H9 (cell line): ENCODE data around the gene RPL38. TPM values are rescaled to one million over a fixed set of nuclear protein-coding genes. Genes with fewer than 3 reads are reported as not detected.
A peak's percentile ranks its signal among the peaks of the same experiment; 100 is the strongest.

Experiments used
- DNase-seq: peaks from one replicate; pipeline ENCODE4 v3.0.0-alpha.2; 2017
- H2AFZ ChIP-seq: one replicate; pipeline ENCODE4 v1.6.1; 2013; ENCODE audit warnings: mild to moderate bottlenecking, low read length, control low read depth, moderate library complexity
- H2AK5ac ChIP-seq: 2 replicates; pipeline ENCODE4 v1.6.1; 2013; ENCODE audit warnings: low read length, control low read depth, mixed read lengths; ENCODE audit not compliant: insufficient read length
- H2BK120ac ChIP-seq: one replicate; pipeline ENCODE4 v1.6.1; 2013; ENCODE audit warnings: low read depth, mild to moderate bottlenecking, low read length, control low read depth, inconsistent platforms; ENCODE audit not compliant: poor library complexity, severe bottlenecking
- H2BK12ac ChIP-seq: 2 replicates; pipeline ENCODE4 v1.6.1; 2013; ENCODE audit warnings: low read length, control low read depth, mixed read lengths, low read depth; ENCODE audit not compliant: insufficient read length
- H2BK15ac ChIP-seq: 2 replicates; pipeline ENCODE4 v1.6.1; 2013; ENCODE audit warnings: low read depth, low read length, control low read depth
- H2BK20ac ChIP-seq: one replicate; pipeline ENCODE4 v1.6.1; 2013; ENCODE audit warnings: low read depth, mild to moderate bottlenecking, low read length, control low read depth, inconsistent platforms; ENCODE audit not compliant: poor library complexity, severe bottlenecking
- H2BK5ac ChIP-seq: 2 replicates; pipeline ENCODE4 v1.6.1; 2013; ENCODE audit warnings: low read length, control low read depth, mixed read lengths; ENCODE audit not compliant: insufficient read length
- H3K14ac ChIP-seq: 2 replicates; pipeline ENCODE4 v1.6.1; 2013; ENCODE audit warnings: low read length, control low read depth; ENCODE audit not compliant: insufficient read depth
- H3K18ac ChIP-seq: 2 replicates; pipeline ENCODE4 v1.6.1; 2013; ENCODE audit warnings: low read depth, mild to moderate bottlenecking, mixed read lengths, low read length, control low read depth; ENCODE audit not compliant: insufficient read length
- H3K23ac ChIP-seq: 2 replicates; pipeline ENCODE4 v1.6.1; 2013; ENCODE audit warnings: low read length, control low read depth, mixed read lengths, low read depth; ENCODE audit not compliant: insufficient read length
- H3K23me2 ChIP-seq: 2 replicates; pipeline ENCODE4 v1.6.1; 2013; ENCODE audit warnings: low read depth, mild to moderate bottlenecking, mixed read lengths, low read length, control low read depth; ENCODE audit not compliant: insufficient read length, poor library complexity, severe bottlenecking
- H3K27ac ChIP-seq: 2 replicates; pipeline ENCODE4 v1.5.1; 2013; ENCODE audit warnings: low read length, control low read depth, mixed read lengths, low read depth; ENCODE audit not compliant: insufficient read length
- H3K27me3 ChIP-seq: 2 replicates; pipeline ENCODE4 v1.6.1; 2013; ENCODE audit warnings: low read length, control low read depth, inconsistent platforms; ENCODE audit not compliant: insufficient read depth
- H3K4ac ChIP-seq: 2 replicates; pipeline ENCODE4 v1.6.1; 2013; ENCODE audit warnings: low read depth, mild to moderate bottlenecking, control low read depth, inconsistent platforms, low read length, moderate library complexity
- H3K4me1 ChIP-seq: 2 replicates; pipeline ENCODE4 v1.6.1; 2013; ENCODE audit warnings: low read length, control low read depth, inconsistent platforms; ENCODE audit not compliant: insufficient read depth
- H3K4me2 ChIP-seq: 2 replicates; pipeline ENCODE4 v1.6.1; 2013; ENCODE audit warnings: low read length, control low read depth, mixed read lengths; ENCODE audit not compliant: insufficient read length, insufficient read depth
- H3K56ac ChIP-seq: 2 replicates; pipeline ENCODE4 v1.6.1; 2013; ENCODE audit warnings: low read depth, mild to moderate bottlenecking, mixed read lengths, low read length, control low read depth; ENCODE audit not compliant: insufficient read length
- H3K79me1 ChIP-seq: 2 replicates; pipeline ENCODE4 v1.6.1; 2013; ENCODE audit warnings: low read depth, mild to moderate bottlenecking, moderate library complexity, low read length, control low read depth, inconsistent platforms; ENCODE audit not compliant: insufficient read depth, poor library complexity, severe bottlenecking
- H3K79me2 ChIP-seq: 2 replicates; pipeline ENCODE4 v1.6.1; 2013; ENCODE audit warnings: low read length, control low read depth, inconsistent platforms; ENCODE audit not compliant: insufficient read depth
- H3K9ac ChIP-seq: 2 replicates; pipeline ENCODE4 v1.6.1; 2013; ENCODE audit warnings: low read length, control low read depth, mixed read lengths; ENCODE audit not compliant: insufficient read length; ENCODE audit errors: extremely low read depth
- H3K9me3 ChIP-seq: one replicate; pipeline ENCODE4 v1.6.1; 2013; ENCODE audit warnings: low read depth, low read length, inconsistent platforms; ENCODE audit not compliant: control insufficient read depth
- H3T11ph ChIP-seq: one replicate; pipeline ENCODE4 v1.6.1; 2013; ENCODE audit warnings: mild to moderate bottlenecking, low read length, control low read depth, inconsistent platforms
- H4K20me1 ChIP-seq: one replicate; pipeline ENCODE4 v1.6.1; 2013; ENCODE audit not compliant: control insufficient read depth, insufficient read length, insufficient read depth
- H4K5ac ChIP-seq: 2 replicates; pipeline ENCODE4 v1.6.1; 2013; ENCODE audit warnings: low read depth, mild to moderate bottlenecking, mixed read lengths, low read length, control low read depth; ENCODE audit not compliant: insufficient read length
- H4K8ac ChIP-seq: replicated peaks from 2 replicates; pipeline ENCODE4 v1.6.1; 2013; ENCODE audit warnings: low read length, control low read depth, mixed read lengths, low read depth; ENCODE audit not compliant: insufficient read length
- H4K91ac ChIP-seq: 2 replicates; pipeline ENCODE4 v1.6.1; 2013; ENCODE audit warnings: low read depth, mild to moderate bottlenecking, moderate library complexity, mixed read lengths, low read length, control low read depth; ENCODE audit not compliant: insufficient read length
- H3K27ac Mint-ChIP-seq, 3 experiments: 2 replicates in 2 of 3; 3 replicates in 1 of 3; pipeline ENCODE4 v1.8.0; 2020 to 2021; ENCODE audit warnings: mixed read lengths in 3 of 3, mild to moderate bottlenecking in 1 of 3, moderate library complexity in 1 of 3
- H3K27me3 Mint-ChIP-seq: 2 replicates; pipeline ENCODE4 v1.8.0; 2021; ENCODE audit warnings: low read depth, mild to moderate bottlenecking, moderate library complexity, mixed read lengths
- H3K36me3 Mint-ChIP-seq, 3 experiments: 2 replicates in 2 of 3; 3 replicates in 1 of 3; pipeline ENCODE4 v1.8.0; 2020 to 2021; ENCODE audit warnings: low read depth in 3 of 3, mixed read lengths in 3 of 3; ENCODE audit not compliant: insufficient read depth in 1 of 3
- H3K4me1 Mint-ChIP-seq, 2 experiments: 2 replicates each; pipeline ENCODE4 v1.8.0; 2020; ENCODE audit warnings: mixed read lengths in 2 of 2
- H3K4me3 Mint-ChIP-seq, 2 experiments: 2 replicates in 1 of 2; 3 replicates in 1 of 2; pipeline ENCODE4 v1.8.0; 2020 to 2021; ENCODE audit warnings: mild to moderate bottlenecking in 2 of 2, mixed read lengths in 2 of 2, moderate library complexity in 1 of 2
- H3K9me3 Mint-ChIP-seq, 2 experiments: 2 replicates in 1 of 2; 3 replicates in 1 of 2; pipeline ENCODE4 v1.8.0; 2020; ENCODE audit warnings: mild to moderate bottlenecking in 2 of 2, mixed read lengths in 2 of 2, moderate library complexity in 1 of 2
- WGBS: extraction: QIAGEN DNeasy Blood & Tissue Kit; methylation state at CpG from one replicate; pipeline ENCODE4 v1.1.7; 2013; ENCODE audit warnings: missing lambda C conversion rate, low lambda C conversion rate, mixed read lengths; ENCODE audit not compliant: insufficient read length; ENCODE audit errors: extremely low coverage; 5-methylcytosine and 5-hydroxymethylcytosine counted together
- total RNA-seq: library from RNA; stranded (reverse); gene quantifications from 2 replicates; pipeline ENCODE4 v1.2.1, GENCODE V29; 2021
- TF ChIP-seq, protein P1 (sequence below): fragments of 200-600 bp; sonication (generic); conservative IDR thresholded peaks from 3 replicates; pipeline ENCODE4 v1.8.0; 2021; ENCODE audit warnings: antibody characterized with exemption, mild to moderate bottlenecking

The RPL38 gene
- total RNA-seq, 1 experiment from 2014 or later, result 1,358 TPM

DNA sequence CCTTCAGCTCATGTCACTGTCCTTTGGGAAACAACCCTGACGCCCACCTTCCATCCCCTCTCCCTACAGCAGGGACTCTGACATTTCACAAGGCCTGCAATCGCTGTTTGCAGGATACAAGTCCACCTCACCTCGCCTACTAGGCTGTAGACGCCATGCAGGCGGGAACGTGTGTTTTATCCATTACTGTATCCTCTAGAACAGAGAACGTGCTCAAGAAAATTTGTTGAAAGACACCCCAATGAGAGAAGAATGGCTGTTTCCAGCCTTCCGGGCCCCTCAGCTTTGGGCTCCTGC is 8.4 kb downstream of the RPL38 start:
- H3K4me3 Mint-ChIP-seq, result peak overlapping the region; percentile 64 to 83
- no CpG with 5 or more reads among the region's 8 CpGs for WGBS
- no peak overlapping the region for H3K27ac ChIP-seq
- no peak overlapping the region for H3K56ac ChIP-seq
- no peak overlapping the region for H3K23ac ChIP-seq
- H3K9me3 Mint-ChIP-seq, result no peaks in the 10 kb centered on the region
- H4K91ac ChIP-seq, result no peak overlapping the region
- no peak overlapping the region for H3K18ac ChIP-seq
- no peak overlapping the region for H3T11ph ChIP-seq
- no peaks in the 10 kb centered on the region; the same call in 1 of the 2 replicates for H3K79me2 ChIP-seq
- H3K79me1 ChIP-seq, result peaks cover 2% of the 10 kb centered on the region
- peak overlapping the region; percentile 7 for H3K9ac ChIP-seq
- no peak overlapping the region for H2BK15ac ChIP-seq
- H3K36me3 Mint-ChIP-seq, result peaks cover 16 to 40% (median 35%) of the 10 kb centered on the region in 3 experiments
- no peak overlapping the region for H2AFZ ChIP-seq
- H2BK12ac ChIP-seq, result no peak overlapping the region
- H3K4me1 Mint-ChIP-seq, result peaks cover 51 to 67% of the 10 kb centered on the region in 2 experiments
- no peak for DNase-seq
- peaks cover 53% of the 10 kb centered on the region for H3K27me3 Mint-ChIP-seq
- H2BK20ac ChIP-seq, result no peak overlapping the region
- H3K4me1 ChIP-seq, result peaks cover 8% of the 10 kb centered on the region; the same call in 1 of the 2 replicates
- no peak overlapping the region for H2BK120ac ChIP-seq
- peak overlapping the region; percentile 88 for H3K4me2 ChIP-seq
- H3K4ac ChIP-seq, result no peak overlapping the region
- H2BK5ac ChIP-seq, result no peak overlapping the region
- peaks cover 3% of the 10 kb centered on the region; the same call in 1 of the 2 replicates for H3K27me3 ChIP-seq
- H3K23me2 ChIP-seq, result peaks cover 19% of the 10 kb centered on the region
- TF ChIP-seq, protein P1, sequence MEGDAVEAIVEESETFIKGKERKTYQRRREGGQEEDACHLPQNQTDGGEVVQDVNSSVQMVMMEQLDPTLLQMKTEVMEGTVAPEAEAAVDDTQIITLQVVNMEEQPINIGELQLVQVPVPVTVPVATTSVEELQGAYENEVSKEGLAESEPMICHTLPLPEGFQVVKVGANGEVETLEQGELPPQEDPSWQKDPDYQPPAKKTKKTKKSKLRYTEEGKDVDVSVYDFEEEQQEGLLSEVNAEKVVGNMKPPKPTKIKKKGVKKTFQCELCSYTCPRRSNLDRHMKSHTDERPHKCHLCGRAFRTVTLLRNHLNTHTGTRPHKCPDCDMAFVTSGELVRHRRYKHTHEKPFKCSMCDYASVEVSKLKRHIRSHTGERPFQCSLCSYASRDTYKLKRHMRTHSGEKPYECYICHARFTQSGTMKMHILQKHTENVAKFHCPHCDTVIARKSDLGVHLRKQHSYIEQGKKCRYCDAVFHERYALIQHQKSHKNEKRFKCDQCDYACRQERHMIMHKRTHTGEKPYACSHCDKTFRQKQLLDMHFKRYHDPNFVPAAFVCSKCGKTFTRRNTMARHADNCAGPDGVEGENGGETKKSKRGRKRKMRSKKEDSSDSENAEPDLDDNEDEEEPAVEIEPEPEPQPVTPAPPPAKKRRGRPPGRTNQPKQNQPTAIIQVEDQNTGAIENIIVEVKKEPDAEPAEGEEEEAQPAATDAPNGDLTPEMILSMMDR, result no peak
- peak overlapping the region; percentile 4 to 50 (median 7); a peak in 5 of 7 replicates for H3K27ac Mint-ChIP-seq
- H3K14ac ChIP-seq, result no peak overlapping the region; the same call in 1 of the 2 replicates
- no peak overlapping the region for H4K8ac ChIP-seq
- H4K20me1 ChIP-seq, result no peaks in the 10 kb centered on the region
- no peak overlapping the region for H4K5ac ChIP-seq
- H3K9me3 ChIP-seq, result no peaks in the 10 kb centered on the region
- no peak overlapping the region for H2AK5ac ChIP-seq
